GM21825 (cell line): ENCODE results near the gene NFILZ.
"Not testable (repeated sequence)": the region's sequence is repeated elsewhere in the genome, so short reads cannot be mapped to it uniquely, and the experiment has no call there.

Source experiments
- ATAC-seq: cut with Tn5 transposase; IDR thresholded peaks from one replicate; pipeline ENCODE4 v1.9.1; 2021; ENCODE audit warnings: mild to moderate bottlenecking, moderate library complexity; ENCODE audit not compliant: unreplicated experiment

NFILZ gene

GRCh38 chr19:8611391-8611876 lies 19.0 kb upstream of the NFILZ start:
- ATAC-seq, result no peak

DNA sequence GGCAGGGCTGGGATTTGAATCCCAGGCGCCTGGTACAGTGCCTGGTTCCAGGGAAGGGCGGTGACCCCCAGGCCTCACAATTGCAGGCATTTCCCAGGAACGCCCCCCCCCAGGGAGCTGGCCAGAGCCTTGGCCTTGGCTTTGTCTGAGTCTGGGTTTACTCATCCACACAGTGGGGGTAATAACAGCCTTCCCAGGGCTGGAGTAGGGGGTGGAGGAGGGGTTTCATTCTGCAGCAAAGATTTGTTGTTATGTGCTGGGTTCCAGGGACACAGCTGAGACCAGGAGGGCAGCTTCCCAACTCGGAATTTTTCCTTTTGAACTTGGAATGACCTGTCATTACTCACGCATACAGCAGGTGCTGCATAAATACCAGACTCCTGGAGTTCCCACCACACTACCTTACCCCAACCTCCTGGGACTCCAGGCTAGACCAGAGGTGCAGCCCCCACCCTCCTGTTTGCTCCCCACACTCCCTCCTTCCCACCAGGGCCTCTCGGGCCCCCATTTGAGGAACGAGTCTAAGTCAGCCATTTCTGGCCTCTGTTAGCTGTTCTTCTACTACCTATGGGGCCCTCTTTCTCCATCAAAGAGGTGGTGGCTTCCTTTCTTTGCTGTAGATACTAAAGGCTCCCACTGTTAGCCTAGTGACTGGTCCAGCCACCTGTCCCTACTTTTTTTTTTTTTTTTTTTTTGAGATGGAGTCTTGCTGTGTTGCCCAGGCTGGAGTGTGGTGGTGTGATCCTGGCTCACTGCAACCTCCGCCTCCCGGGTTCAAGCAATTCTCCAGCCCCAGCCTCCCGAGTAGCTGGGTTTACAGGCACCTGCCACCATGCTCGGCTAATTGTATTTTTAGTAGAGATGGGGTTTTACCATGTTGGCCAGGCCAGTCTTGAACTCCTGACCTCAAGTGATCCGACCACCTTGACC lies 18.3 kb upstream of the NFILZ start:
- ATAC-seq, result no peak

DNA sequence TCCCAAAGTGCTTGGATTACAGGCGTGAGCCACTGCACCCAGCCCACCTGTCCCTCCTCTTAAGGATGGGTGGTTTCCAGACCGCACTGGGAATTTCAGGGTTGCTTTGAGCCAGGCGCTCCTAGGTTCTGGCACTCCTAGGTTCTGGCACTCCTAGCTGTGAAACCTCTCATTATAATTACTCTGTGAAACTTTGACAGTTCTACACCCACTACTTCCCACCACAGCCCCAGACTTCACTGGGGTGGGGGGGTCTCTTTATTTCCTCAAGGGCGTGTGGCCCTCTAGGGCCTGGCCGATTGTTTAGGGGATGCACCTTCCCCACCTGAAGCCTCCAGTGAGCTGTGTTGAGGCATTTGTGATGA lies 17.6 kb upstream of the NFILZ start:
- no peak for ATAC-seq

- ATAC-seq, result no peak
These were observed 16.0 kb upstream of the NFILZ start for GRCh38 chr19:8614455-8614854.

DNA sequence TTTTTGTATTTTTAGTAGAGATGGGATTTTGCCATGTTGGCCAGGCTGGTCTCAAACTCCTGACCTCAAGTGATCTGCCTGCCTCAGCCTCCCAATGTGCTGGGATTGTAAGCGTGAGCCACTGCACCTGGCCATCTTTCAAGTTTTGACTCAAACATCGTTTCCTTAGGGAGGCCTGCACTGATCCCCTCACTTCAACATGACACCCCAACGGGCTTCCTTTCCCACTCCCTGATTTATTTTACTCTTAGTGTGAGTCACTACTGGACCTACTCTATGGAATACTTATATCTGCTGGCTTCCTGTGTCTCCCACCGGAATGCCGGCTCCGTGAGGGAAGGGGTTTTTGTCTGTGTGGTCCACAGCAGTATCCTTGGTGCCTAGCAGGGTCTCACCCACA lies 15.4 kb upstream of the NFILZ start:
- ATAC-seq, result no peak

DNA sequence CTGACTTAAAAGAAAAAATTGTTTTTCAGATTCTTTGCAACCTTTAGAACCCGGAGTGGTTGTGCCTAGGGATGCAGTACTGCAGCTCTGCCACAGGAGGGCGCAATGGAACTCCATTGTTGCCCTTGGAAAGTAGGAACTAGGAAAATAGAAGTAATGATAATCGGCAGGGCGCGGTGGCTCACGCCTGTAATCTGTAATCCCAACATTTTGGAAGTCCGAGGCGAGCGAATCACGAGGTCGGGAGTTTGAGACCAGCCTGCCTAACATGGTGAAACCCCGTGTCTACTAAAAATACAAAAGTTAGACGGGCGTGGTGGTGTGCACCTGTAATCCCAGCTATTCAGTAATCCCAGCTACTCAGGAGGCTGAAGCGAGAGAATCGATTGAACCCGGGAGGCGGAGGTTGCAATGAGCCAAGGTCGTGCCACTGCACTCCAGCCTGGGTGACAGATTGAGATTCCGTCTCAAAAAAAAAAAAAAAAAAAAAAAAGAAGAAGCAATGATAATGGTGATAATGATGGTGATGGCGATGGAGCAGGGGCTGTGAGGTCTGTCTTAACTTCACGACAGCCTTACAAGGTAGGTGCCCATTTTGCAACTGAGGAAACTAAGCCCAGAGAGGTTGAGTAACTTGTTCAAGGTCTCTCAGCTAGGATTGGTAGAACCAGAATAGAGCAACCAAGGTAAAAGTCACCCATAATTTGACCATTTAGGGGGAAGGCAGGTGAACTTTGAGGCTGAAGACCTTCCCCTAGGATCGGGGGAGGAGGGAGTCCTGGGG lies 14.4 kb upstream of the NFILZ start:
- no peak for ATAC-seq

- ATAC-seq, result no peak
These were observed 13.6 kb upstream of the NFILZ start for GRCh38 chr19:8616861-8617260.

GRCh38 chr19:8617325-8617724 lies 13.1 kb upstream of the NFILZ start:
- not testable (repeated sequence) for ATAC-seq

DNA sequence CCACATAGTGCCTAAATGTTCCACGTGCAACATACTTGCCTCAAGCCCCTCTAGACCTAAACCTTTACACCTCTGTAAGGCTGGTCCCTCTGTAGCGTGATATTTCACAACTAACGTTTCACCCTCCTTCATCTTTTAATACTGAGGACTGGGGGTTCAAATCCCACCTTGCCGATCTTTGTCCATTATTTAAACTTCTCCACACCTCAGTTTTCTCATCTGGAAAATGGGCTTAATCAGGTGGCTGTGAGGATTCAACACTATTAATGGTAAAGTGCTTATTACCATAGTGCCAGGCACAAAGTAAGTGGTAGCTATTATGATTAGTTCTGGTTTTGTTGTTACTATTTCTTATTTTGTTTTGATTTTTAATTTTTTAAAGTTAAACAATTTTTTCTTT lies 12.4 kb upstream of the NFILZ start:
- ATAC-seq, result no peak

GRCh38 chr19:8618751-8619150 lies 11.7 kb upstream of the NFILZ start:
- ATAC-seq, result no peak

DNA sequence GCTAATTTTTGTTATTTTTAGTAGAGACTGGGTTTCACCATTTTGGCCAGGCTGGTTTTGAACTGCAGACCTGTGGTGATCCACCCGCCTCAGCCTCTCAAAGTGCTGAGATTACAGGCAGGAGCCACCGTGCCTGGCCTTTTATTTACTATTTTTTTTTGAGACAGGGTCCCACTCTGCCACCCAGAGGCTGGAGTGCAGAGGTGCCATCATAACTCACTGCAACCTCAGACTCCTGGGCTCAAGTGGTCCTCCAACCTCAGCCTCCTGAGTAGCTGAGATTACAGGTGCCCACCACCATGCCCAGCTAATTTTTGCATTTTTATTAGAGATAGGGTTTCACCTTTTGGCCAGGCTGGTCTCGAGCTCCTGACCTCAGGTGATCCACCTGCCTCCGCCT lies 7.5 kb upstream of the NFILZ start:
- not testable (repeated sequence) for ATAC-seq

GRCh38 chr19:8626842-8627241 lies 3.6 kb upstream of the NFILZ start:
- ATAC-seq, result no peak

GRCh38 chr19:8629184-8629583 lies 1.2 kb upstream of the NFILZ start:
- no peak for ATAC-seq

DNA sequence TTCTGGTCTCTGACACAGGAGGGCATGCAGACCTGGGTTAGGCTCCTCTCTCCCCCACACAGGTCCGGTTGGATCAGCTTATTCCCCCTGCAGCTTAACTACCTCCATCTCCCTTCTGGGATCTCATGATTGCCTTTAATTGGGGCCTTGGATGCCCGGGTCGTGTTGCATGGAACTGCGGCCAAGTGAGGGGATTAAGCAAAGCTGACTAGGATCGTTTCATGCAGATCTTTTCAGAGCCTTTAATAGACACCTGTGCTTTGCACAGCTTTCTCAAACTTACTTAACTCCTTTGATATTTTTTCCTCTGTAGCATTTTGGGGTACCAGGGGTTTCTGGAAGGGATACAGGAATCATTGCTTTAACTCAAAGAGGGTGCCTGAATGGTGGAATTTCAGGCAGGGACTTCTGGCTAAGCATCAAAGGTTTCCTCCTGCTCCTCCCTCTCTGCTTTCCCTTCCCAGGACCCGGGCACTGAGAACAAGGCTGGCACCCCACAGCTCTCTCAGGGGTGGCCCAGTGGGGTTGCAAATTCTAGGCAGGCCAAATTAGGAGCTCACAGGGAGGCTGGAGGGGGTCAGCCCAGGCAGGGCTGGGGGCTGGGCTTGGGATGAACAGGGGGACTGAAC lies 477 bp downstream of the NFILZ start:
- ATAC-seq, result no peak

DNA sequence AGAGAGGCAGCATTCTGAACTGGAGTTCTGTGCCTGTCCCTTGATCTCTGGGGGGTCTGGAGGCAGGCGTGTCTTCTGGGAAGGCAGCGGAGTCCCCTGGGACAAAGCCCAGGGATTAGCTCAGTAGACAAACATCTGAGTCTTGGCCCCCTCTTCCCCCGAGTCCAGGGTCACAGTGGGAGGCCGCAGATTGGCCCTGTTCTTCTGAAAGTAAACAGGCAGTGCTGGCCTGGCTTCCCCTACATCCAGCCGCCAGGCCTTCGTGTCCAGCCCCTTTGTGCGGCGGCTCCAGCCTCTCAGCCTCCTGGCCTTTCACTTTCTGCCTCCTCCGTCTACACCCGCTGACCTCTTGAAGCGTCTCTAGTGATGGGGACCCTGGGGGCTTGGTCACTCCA lies 989 bp downstream of the NFILZ start:
- ATAC-seq, result no peak

DNA sequence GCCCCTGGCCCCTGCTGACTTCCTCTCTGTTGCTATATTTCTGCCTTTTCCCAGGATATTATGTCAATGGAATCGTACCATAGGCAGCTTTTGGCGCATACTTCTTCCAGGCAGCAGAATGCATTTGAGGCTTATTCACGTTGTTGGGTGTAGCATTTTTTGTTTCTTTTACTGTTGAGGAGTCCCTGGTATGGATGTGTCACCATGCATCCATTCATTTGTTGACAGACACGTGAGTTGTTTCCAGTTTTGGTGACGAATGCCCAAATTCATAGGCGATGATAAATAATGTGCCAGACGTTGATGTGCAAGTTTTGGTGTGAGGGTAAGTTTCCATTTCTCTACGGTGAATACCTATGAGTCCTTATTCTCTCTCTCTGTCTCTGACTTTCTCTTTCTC lies 5.0 kb downstream of the NFILZ start:
- ATAC-seq, result no peak

- ATAC-seq, result not testable (repeated sequence)
These were observed 6.6 kb downstream of the NFILZ start for GRCh38 chr19:8637070-8637469.

GRCh38 chr19:8638078-8638619 lies 7.7 kb downstream of the NFILZ start:
- ATAC-seq, result no peak

- ATAC-seq, result no peak
These were observed 9.5 kb downstream of the NFILZ start for GRCh38 chr19:8639821-8640401.

DNA sequence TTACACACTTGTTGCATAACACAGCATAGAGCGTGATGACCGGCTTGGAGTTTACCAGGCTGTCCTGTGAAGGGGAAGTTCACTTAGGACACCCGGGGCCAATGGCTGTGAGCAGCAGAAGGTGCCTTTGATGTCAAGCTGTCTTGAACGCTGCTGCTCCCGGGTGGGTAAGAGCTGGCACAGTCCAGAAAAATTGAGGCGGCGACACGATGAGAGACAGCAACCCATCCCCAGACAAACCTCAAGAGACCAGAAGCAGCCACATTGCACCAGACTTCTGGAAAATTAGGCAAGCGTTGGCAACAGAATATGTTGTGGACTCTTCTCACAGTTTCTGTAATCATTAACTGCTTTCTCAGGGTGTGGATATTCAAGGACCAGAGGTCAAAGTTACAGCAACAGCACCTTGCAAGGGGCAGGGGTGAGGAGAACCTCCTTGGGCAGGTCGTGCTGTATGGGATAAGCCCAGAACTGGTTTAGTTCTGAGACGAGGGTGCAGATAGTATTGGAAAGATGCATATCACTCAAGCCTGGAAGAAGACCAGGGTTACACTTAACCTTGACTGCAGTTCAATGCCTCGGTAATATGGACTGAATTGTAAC lies 10.1 kb downstream of the NFILZ start:
- no peak for ATAC-seq
